ENCODE measurements around the gene PGM3.

DNA sequence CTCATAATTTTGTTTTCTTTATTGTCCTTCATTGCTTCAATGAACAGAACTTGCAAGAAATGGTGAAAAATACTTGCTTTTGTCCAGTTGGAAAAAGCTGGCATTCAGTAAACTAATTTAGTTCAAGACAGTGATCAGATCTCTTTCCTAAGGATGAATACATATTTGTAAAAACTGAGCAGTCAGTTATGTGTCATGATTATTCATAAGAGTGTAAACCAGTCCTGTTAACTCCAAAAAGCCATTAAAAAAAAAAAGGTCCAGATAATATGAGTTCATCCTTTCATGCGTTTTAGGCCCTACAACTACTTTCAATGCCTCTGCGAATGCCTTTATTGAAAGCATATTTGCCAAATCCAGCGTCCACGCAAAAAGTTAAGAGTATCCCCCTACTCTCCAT is 609 bp downstream of the PGM3 start:
- no peak for TF ChIP-seq POLR2A (IDR thresholded peaks at IDR 0.05)
- TF ChIP-seq, protein P1, sequence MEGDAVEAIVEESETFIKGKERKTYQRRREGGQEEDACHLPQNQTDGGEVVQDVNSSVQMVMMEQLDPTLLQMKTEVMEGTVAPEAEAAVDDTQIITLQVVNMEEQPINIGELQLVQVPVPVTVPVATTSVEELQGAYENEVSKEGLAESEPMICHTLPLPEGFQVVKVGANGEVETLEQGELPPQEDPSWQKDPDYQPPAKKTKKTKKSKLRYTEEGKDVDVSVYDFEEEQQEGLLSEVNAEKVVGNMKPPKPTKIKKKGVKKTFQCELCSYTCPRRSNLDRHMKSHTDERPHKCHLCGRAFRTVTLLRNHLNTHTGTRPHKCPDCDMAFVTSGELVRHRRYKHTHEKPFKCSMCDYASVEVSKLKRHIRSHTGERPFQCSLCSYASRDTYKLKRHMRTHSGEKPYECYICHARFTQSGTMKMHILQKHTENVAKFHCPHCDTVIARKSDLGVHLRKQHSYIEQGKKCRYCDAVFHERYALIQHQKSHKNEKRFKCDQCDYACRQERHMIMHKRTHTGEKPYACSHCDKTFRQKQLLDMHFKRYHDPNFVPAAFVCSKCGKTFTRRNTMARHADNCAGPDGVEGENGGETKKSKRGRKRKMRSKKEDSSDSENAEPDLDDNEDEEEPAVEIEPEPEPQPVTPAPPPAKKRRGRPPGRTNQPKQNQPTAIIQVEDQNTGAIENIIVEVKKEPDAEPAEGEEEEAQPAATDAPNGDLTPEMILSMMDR (IDR thresholded peaks at IDR 0.05): no peak
